Fibroblast of lung (primary cell): ENCODE results near the gene CLIP4.

Experiments used
- CTCF ChIP-seq, 2 donors: IDR thresholded peaks in 1 of 2; conservative IDR thresholded peaks in 1 of 2; 1 replicate in 1 of 2; 2 replicates in 1 of 2; pipeline ENCODE4 v1.5.1; 2011 to 2012; ENCODE audit warnings: low read length in 2 of 2, control low read depth in 1 of 2, inconsistent platforms in 1 of 2, low read depth in 1 of 2, mild to moderate bottlenecking in 1 of 2
- EZH2 ChIP-seq: IDR thresholded peaks from 2 replicates; pipeline ENCODE4 v1.5.1; 2012; ENCODE audit warnings: low read length, control low read depth, mild to moderate bottlenecking; ENCODE audit errors: missing control alignments

GRCh38 chr2:29120846-29121245 lies 5.6 kb downstream of the CLIP4 start:
- TF ChIP-seq CTCF (conservative IDR thresholded peaks at IDR 0.05 in 1 of 2, IDR thresholded peaks at IDR 0.05 in 1 of 2; ENCODE audit: low read depth in 1 of 2, low read length in 2 of 2) (no peak), EZH2 (no peak)
